ENCODE data around the gene SLC43A2. TPM values are rescaled to one million over a fixed set of nuclear protein-coding genes. Genes with fewer than 3 reads are reported as not detected.
"Not testable (repeated sequence)": the region's sequence is repeated elsewhere in the genome, so short reads cannot be mapped to it uniquely, and the experiment has no call there.

SLC43A2 gene
- total RNA-seq, 1 experiment from 2014 or later = 3.5 TPM

DNA sequence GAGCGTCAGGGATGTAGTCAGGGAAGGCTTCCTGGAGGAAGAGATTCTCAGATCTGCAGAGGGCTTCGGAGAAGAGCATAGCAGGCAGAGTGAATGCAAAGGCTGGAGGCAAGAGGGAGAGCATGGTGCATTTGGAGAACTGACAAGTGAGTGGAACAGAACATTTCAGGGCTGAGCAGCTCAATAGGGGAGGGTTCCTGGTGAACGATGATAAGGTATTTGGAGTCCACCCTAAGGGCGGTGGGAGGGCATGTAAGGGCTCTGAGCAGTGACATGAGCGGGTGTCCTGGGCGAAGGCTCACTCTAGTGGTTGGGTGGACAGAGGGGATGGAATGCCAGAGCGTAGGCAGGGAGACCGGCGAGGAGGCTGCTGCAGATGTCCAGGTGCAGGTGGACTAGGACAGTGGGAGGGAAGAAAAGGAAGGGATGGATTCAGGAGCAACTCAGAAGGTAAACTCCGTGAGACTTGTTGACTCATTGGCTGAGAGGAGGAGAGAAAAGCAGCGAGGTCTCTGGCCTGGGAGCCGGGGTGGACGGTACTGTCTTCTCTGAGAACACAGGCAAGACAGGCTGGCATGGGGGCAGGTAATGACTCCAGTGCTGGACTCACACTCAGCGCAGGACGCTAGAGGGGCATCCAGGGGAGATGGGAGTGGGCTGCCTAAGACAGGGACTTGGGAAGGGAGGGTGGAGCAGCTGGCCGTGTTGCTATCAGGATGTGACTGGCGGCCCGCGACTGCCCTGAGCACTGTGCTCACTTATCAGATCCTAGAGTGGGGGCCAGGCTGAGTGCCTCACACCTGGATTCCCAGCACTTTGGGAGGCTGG, 64.6 kb downstream of the SLC43A2 start:
- DNase-seq (ENCODE audit: low read depth) = no peak

GRCh38 chr17:1563471-1563785, 65.2 kb downstream of the SLC43A2 start:
- DNase-seq (ENCODE audit: low read depth) = not testable (repeated sequence)

GRCh38 chr17:1562176-1562643, 66.4 kb downstream of the SLC43A2 start:
- no peak for DNase-seq (ENCODE audit: low read depth)

GRCh38 chr17:1561420-1562175, 67.0 kb downstream of the SLC43A2 start:
- DNase-seq (ENCODE audit: low read depth) = no peak

- DNase-seq (ENCODE audit: low read depth) = no peak
Observed at GRCh38 chr17:1560858-1561355, 67.7 kb downstream of the SLC43A2 start.

DNA sequence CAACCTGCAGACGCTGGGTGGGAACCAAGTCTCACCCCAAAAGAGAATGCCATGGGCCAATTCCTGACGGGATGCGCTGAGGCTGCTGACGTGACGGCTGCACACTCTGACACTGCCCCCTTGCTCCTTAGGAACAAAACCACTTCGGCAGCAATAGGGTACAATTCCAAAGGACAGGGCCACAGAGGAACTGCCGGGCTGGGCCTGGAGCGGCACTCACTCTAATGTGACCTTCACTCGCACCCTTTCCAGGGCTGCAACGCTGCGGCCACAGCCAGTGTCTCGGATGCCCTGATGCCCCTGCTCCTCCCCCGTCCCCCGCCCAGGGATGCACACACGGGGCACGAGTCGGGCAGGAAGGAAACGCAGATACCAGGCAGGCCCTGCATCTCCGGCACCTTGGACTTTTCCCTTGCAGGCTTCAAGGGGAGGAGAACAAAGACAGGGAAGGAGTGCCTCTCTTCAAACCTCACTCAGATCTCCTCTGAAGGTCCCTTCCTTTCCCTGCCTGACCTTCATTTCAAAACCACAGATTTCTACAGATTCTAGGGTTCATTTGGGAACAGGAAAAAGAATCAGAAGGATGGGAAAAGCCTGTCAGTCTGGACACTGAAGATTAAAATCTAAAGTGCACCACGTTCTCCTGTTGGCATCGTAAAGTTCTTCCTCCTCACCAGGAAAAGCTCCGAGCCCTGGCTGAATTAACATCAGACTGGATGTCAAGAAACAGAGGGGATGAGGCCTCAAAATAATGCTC, 68.4 kb downstream of the SLC43A2 start:
- DNase-seq (ENCODE audit: low read depth) = no peak

GRCh38 chr17:1559047-1560043, 69.3 kb downstream of the SLC43A2 start:
- no peak for DNase-seq (ENCODE audit: low read depth)

DNA sequence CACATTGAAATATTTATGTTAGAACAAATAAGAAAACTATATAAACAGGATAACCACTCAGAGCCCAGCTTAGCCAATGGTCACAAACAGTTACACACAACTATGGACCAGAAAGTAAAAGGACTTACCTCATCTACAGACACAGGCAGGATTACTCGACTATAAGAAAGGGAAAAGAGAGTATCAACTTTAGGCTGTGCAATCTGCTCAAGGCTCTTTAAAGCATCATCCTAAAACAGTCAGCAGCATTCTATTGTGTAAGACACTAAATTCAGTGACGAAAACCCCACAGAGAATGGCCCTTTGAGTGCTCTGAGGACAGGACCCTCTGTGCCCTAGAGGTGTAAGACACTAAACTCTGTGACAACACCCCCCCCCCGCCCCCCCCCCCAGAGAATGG, 70.2 kb downstream of the SLC43A2 start:
- no peak for DNase-seq (ENCODE audit: low read depth)

GRCh38 chr17:1557355-1558095, 71.1 kb downstream of the SLC43A2 start:
- no peak for DNase-seq (ENCODE audit: low read depth)

GRCh38 chr17:1555651-1556471, 72.8 kb downstream of the SLC43A2 start:
- DNase-seq (ENCODE audit: low read depth) = no peak

GRCh38 chr17:1554751-1555540, 73.7 kb downstream of the SLC43A2 start:
- no peak for DNase-seq (ENCODE audit: low read depth)

GRCh38 chr17:1553354-1554266, 75.0 kb downstream of the SLC43A2 start:
- DNase-seq (ENCODE audit: low read depth) = no peak

DNA sequence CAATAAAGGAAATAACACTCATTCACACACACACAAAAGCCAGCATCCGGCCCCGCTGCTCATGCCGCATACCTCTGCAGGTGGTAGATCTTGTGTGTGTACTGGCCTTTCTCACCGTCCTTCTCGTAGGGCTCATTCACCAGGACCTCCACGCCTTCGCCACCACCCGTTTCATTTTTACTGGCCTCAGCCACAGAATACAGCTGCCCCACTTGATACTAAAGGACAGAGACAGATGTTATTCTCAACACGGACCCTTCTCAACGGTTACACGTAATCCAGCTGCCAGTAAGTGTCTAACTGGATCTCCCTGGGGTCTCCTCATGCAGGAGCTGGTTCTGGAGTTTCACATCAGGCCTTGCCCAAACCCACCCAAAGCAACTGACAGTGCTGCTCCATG, 75.7 kb downstream of the SLC43A2 start:
- DNase-seq (ENCODE audit: low read depth) = no peak

DNA sequence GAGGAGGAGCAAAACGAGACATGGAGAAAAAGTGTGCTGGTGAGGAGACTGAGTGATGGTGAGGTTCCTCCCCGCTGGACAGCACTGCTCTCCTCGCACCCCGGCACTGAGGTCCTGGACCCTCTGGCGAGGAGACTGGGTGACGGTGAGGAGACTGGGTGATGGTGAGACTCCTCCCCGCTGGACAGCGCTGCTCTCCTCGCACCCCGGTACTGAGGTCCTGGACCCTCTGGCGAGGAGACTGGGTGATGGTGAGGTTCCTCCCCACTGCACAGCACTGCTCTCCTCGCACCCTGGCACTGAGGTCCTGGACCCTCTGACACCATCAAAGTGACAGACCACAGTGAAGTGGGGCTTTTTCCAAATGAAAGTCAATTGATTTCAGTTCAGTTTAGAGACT, 76.9 kb downstream of the SLC43A2 start:
- DNase-seq (ENCODE audit: low read depth) = no peak

GRCh38 chr17:1548032-1548431, 80.6 kb downstream of the SLC43A2 start:
- no peak for DNase-seq (ENCODE audit: low read depth)

DNA sequence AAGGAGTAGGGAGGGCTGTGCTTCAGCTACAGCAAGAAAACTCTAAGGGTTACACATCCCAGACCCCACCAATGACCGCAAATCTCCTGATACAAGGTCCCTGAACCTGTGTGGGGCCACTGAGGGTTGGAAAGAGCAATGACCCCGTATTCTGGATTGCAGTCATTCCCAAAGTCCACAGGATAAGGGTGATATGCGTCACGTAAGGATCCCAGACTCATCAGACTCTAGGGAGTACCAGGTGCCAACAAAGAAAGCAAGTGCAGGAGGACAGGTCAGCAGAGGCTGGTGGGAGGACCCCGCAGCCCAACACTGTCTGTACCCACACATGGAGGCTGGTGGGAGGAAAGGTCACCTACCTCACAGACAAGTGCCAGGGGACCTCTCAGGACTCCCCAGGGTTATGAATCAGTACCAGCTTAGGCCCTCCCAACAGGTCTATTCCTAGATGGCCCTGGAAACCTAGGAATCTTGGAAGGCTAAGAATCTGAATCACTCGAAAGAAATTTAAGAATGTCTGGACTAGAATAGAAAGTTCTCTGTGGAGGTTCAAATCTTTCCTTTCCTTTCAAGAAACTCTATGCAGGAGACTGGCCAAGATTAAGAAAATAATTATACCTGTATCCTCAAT, 82.2 kb downstream of the SLC43A2 start:
- DNase-seq (ENCODE audit: low read depth) = no peak

DNA sequence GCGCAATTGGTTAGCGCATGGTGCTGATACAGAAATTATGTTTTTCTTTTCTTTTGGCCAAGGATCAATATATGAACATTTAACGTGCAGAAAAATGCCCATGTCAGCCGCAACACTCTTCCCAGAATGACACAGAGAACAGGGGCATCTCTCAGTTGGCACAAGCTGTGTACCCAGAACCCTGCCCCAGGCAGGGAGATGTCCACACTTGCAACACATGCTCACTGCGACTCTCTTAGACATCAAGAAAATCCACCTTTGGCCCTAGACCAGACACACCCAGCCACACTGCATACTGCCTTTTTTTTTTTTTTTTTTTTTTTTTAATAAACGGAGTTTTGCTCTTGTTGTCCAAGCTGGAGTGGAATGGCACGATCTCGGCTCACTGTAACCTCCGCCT, 83.0 kb downstream of the SLC43A2 start:
- DNase-seq (ENCODE audit: low read depth) = no peak
